Activated CD8-positive, alpha-beta memory T cell treated with anti-CD3 and anti-CD28 coated beads, Interleukin-2, amount 10 ng/mL, durations not matched to agents 7 days and 5 days (primary cell): ENCODE measurements around the gene C4orf50. TPM values are rescaled to one million over a fixed set of nuclear protein-coding genes. Genes with fewer than 3 reads are reported as not detected.
"Not testable (repeated sequence)": the region's sequence is repeated elsewhere in the genome, so short reads cannot be mapped to it uniquely, and the experiment has no call there.

Source experiments
- ATAC-seq: fragments of 150-1000 bp; cut with Tn5 transposase; one replicate; pipeline ENCODE4 v1.10.0; 2021; ENCODE audit warnings: moderate library complexity
- CTCF ChIA-PET: fragments of 350-600 bp; sonication (Branson Sonifier 250); formaldehyde crosslinking; loops from one replicate; lab custom pipeline; 2021; ENCODE audit warnings: antibody characterized with exemption; lab: Charles Lee
- DNase-seq: peaks from one replicate; pipeline ENCODE4 v3.0.0-alpha.2; 2020
- H3K27ac Mint-ChIP-seq: one replicate; pipeline ENCODE4 v1.8.0; 2021; ENCODE audit warnings: mild to moderate bottlenecking, mixed read lengths
- H3K27me3 Mint-ChIP-seq: one replicate; pipeline ENCODE4 v1.8.0; 2021; ENCODE audit warnings: mixed read lengths
- H3K36me3 Mint-ChIP-seq: one replicate; pipeline ENCODE4 v1.8.0; 2021; ENCODE audit warnings: mild to moderate bottlenecking, mixed read lengths
- H3K4me1 Mint-ChIP-seq: one replicate; pipeline ENCODE4 v1.8.0; 2021; ENCODE audit warnings: mixed read lengths
- H3K4me3 Mint-ChIP-seq: one replicate; pipeline ENCODE4 v1.8.0; 2021; ENCODE audit warnings: mild to moderate bottlenecking, moderate library complexity, mixed read lengths
- H3K9me3 Mint-ChIP-seq: one replicate; pipeline ENCODE4 v1.8.0; 2022; ENCODE audit warnings: low read depth, mixed read lengths
- microRNA-seq: library from miRNA; unstranded; fragments of <30 nt; microRNA quantifications from one replicate; pipeline ENCODE4 v1.2.0, GENCODE V29; 2022
- total RNA-seq, 2 experiments: library from RNA; stranded (reverse); gene quantifications; one replicate each; pipeline ENCODE4 v1.2.3, GENCODE V29; 2021

Gene C4orf50
- total RNA-seq, 2 experiments from 2014 or later: 0.82 to 1.1 TPM

DNA sequence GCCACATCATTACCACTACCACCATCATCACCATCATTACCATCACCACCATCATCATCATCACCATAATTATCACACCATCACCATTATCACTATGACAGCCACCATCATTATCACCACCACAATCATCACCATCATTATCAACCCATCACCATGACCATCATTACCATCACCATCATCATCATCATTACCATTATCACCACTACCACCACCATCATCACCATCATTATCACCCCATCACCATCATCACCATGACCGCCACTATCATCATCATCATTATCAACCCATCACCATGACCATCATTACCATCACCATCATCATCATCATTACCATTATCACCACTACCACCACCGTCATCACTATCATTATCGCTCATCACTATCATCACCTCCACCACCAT is 161.9 kb downstream of the C4orf50 start:
- ATAC-seq, H3K4me3 Mint-ChIP-seq, DNase-seq, H3K9me3 Mint-ChIP-seq, H3K27me3 Mint-ChIP-seq, H3K36me3 Mint-ChIP-seq, H3K27ac Mint-ChIP-seq, CTCF ChIA-PET, H3K4me1 Mint-ChIP-seq: not testable (repeated sequence)

DNA sequence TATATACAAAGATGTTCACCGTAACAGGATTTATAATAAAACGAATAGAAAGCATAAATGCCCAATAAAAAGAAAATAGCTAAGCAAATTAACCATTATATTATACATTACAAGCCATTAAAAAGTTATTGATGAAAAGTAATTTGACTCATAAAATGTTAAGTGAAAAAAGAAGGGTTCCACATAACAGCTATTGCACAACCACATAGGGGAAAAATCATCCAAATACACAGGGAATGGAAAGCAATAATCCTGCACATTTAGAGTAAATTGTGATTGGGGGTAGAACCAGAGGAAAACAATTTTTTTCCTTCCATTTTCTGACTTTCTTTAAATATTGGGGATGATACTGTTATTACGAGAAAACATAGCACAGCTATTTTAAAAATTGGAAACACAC is 163.3 kb downstream of the C4orf50 start:
- ATAC-seq: no peak
- H3K27ac Mint-ChIP-seq: no peak overlapping the region
- H3K27me3 Mint-ChIP-seq: no peaks in the 10 kb centered on the region
- H3K4me3 Mint-ChIP-seq: no peak overlapping the region
- DNase-seq: no peak
- H3K4me1 Mint-ChIP-seq: no peaks in the 10 kb centered on the region
- no peaks in the 10 kb centered on the region for H3K9me3 Mint-ChIP-seq
- no peaks in the 10 kb centered on the region for H3K36me3 Mint-ChIP-seq
- CTCF ChIA-PET: no interaction called here

DNA sequence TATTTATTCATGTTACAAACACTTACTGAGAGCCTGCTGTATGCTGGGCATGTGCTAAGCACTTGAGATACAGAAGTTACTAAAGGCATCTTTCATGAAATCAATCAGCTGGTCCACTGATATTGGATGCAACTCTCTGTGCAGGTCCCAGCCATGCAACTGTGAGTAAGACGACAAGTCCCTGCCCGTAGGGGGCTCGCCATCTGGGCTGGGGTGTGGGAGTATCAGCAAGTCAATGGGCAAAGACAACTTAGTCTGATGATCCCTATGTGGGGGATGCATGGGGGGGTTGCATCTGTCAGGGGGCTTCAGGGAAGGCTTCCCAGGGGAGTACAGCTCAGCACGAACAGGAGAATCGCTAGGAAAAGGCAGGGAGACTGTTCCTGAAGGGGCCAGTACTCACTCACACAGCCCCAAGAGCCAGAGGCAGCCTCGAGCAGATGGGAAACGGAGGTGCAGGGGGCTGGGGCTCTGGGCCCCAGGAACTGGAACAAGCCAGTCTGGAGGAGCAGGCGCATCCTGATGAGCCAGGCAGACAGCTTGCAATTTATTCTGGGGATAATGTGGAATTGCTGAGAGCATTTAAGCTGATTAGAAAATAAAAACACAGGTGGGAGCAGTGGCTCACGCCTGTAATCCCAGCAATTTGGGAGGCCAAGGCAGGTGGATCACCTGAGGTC is 165.6 kb downstream of the C4orf50 start:
- Mint-ChIP-seq H3K27me3 (peaks cover 6% of the 10 kb centered on the region), H3K4me1 (no peaks in the 10 kb centered on the region), H3K36me3 (no peaks in the 10 kb centered on the region), H3K9me3 (no peaks in the 10 kb centered on the region), H3K4me3 (no peak overlapping the region), H3K27ac (no peak overlapping the region)
- DNase-seq: no peak
- CTCF ChIA-PET: no interaction called here
- ATAC-seq: no peak

GRCh38 chr4:5851637-5852301 is 166.5 kb downstream of the C4orf50 start:
- no peak for ATAC-seq
- no peak overlapping the region for H3K27ac Mint-ChIP-seq
- DNase-seq: no peak
- CTCF ChIA-PET: no interaction called here
- H3K4me3 Mint-ChIP-seq: no peak overlapping the region
- H3K36me3 Mint-ChIP-seq: no peaks in the 10 kb centered on the region
- H3K27me3 Mint-ChIP-seq: peaks cover 6% of the 10 kb centered on the region
- H3K4me1 Mint-ChIP-seq: no peaks in the 10 kb centered on the region
- no peaks in the 10 kb centered on the region for H3K9me3 Mint-ChIP-seq

Small RNA genes lying within 50 kb of the gene (microRNA-seq; reads per million reads assigned to microRNA genes)
- not detected for gene MIR378D1

Other genes starting within 250 kb of the C4orf50 start
- under 1 TPM; 0.16 to 0.20 TPM for gene CRMP1, start 125.3 kb downstream of the C4orf50 start, total RNA-seq
- gene JAKMIP1, start 182.1 kb upstream of the C4orf50 start, total RNA-seq: 10 to 100 TPM; 41.7 to 57.8 TPM